OCI-LY7 (cell line): ENCODE data around the gene RAB3IL1.

ENCODE experiments used
- CTCF ChIP-seq: fragments of 200-600 bp; sonication (generic); conservative IDR thresholded peaks from 2 replicates; pipeline ENCODE4 v1.5.1; 2014; ENCODE audit warnings: mild to moderate bottlenecking, antibody characterized with exemption, low read length, moderate library complexity, mixed read lengths
- EZH2phosphoT487 ChIP-seq: fragments of 200-600 bp; sonication (generic); IDR thresholded peaks from 2 replicates; pipeline ENCODE4 v1.6.1; 2018; ENCODE audit warnings: low read depth, borderline replicate concordance, mild to moderate bottlenecking, mixed run types, antibody characterized with exemption, low read length, moderate library complexity, mixed read lengths

- TF ChIP-seq CTCF = no peak
- TF ChIP-seq EZH2phosphoT487 = no peak
Observed at GRCh38 chr11:61885166-61885778, 32.1 kb downstream of the RAB3IL1 start.
